ENCODE measurements around the gene FOXN3. TPM values are rescaled to one million over a fixed set of nuclear protein-coding genes. Genes with fewer than 3 reads are reported as not detected.

The FOXN3 gene
- polyA plus RNA-seq, 1 experiment, result 46.5 TPM

DNA sequence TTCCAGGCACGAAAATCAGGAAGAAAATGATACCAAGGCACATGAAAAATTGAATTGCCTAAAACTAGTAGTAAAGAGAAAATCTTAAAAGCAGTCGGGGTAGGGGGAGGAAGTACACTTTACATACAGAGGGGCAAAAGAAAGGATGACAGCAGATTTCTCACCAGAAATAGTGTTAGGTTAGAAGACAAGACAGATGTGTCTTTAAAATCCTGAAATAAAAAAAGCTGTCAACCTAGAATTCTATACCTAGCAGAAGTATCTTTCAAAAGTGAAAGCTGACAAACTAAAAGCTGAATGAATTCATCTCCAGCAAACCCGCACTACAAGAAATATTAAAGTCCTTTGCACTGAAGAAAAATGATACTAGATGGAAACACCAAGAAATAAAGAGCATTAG lies 280.4 kb downstream of the FOXN3 start:
- DNase-seq (ENCODE audit: low read depth, low spot score), result no peak
- CTCF ChIA-PET, result interaction anchor here (1.2 kb wide), 1 partner anchor 96 kb away, joined by 3 read pairs; no protein-coding TSS in a partner anchor

DNA sequence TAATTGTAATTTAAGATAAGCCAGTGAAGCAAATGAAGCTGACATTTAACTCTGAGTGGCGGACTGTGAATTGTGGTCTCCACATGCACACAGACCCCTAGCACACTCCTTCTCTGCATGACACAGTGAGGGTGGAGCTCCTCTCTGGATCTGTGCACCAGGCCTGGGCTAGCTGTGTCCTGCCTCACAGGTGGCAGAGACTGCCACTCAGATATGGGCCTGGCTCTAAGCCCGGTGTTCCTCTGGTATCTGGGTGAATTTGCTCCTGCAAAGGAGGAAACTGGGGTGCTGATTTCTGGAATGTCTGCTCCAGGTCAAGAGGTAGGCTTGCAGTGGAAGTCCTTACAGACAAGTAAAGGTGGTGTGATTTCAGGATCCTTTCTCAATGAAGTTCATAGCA lies 282.4 kb downstream of the FOXN3 start:
- Histone ChIP-seq H3K27ac (ENCODE audit: low read depth, low read length) (no peak overlapping the region), H3K9me3 (ENCODE audit: control insufficient read depth, insufficient read depth, low read length) (peaks cover 2% of the 10 kb centered on the region; the same call in 1 of the 2 replicates), H3K4me3 (ENCODE audit: low read depth, low read length) (no peak overlapping the region), H3K27me3 (ENCODE audit: control insufficient read depth, insufficient read depth, low read length) (no peaks in the 10 kb centered on the region)
- TF ChIP-seq, protein P1, sequence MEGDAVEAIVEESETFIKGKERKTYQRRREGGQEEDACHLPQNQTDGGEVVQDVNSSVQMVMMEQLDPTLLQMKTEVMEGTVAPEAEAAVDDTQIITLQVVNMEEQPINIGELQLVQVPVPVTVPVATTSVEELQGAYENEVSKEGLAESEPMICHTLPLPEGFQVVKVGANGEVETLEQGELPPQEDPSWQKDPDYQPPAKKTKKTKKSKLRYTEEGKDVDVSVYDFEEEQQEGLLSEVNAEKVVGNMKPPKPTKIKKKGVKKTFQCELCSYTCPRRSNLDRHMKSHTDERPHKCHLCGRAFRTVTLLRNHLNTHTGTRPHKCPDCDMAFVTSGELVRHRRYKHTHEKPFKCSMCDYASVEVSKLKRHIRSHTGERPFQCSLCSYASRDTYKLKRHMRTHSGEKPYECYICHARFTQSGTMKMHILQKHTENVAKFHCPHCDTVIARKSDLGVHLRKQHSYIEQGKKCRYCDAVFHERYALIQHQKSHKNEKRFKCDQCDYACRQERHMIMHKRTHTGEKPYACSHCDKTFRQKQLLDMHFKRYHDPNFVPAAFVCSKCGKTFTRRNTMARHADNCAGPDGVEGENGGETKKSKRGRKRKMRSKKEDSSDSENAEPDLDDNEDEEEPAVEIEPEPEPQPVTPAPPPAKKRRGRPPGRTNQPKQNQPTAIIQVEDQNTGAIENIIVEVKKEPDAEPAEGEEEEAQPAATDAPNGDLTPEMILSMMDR (IDR thresholded peaks at IDR 0.05; ENCODE audit: low read depth, low read length), result no peak
- ChIA-PET CTCF (no interaction called here), POLR2A (no interaction called here)
- no peak for DNase-seq (ENCODE audit: low read depth, low spot score)

More for the DNA sequence above, 280.4 kb downstream of the FOXN3 start:
- Histone ChIP-seq H3K27ac (ENCODE audit: low read depth, low read length) (no peak overlapping the region), H3K9me3 (ENCODE audit: control insufficient read depth, insufficient read depth, low read length) (peaks cover 2% of the 10 kb centered on the region; the same call in 1 of the 2 replicates), H3K27me3 (ENCODE audit: control insufficient read depth, insufficient read depth, low read length) (no peaks in the 10 kb centered on the region), H3K4me3 (ENCODE audit: low read depth, low read length) (no peak overlapping the region)
- POLR2A ChIA-PET, result no interaction called here
- TF ChIP-seq, protein P1 (IDR thresholded peaks at IDR 0.05; ENCODE audit: low read depth, low read length), result no peak

GRCh38 chr14:89131004-89131750 lies 285.9 kb downstream of the FOXN3 start:
- DNase-seq (ENCODE audit: low read depth, low spot score), result no peak
- TF ChIP-seq, protein P1 (IDR thresholded peaks at IDR 0.05; ENCODE audit: low read depth, low read length), result no peak
- Histone ChIP-seq H3K9me3 (ENCODE audit: control insufficient read depth, insufficient read depth, low read length) (no peaks in the 10 kb centered on the region), H3K27ac (ENCODE audit: low read depth, low read length) (no peak overlapping the region), H3K27me3 (ENCODE audit: control insufficient read depth, insufficient read depth, low read length) (no peaks in the 10 kb centered on the region), H3K4me3 (ENCODE audit: low read depth, low read length) (no peak overlapping the region)
- POLR2A ChIA-PET, result no interaction called here
- CTCF ChIA-PET, result interaction anchor here (0.6 kb wide), 1 partner anchor 209 kb away, joined by 3 read pairs; no protein-coding TSS in a partner anchor

GRCh38 chr14:89129570-89129969 lies 287.5 kb downstream of the FOXN3 start:
- ChIA-PET POLR2A (no interaction called here), CTCF (no interaction called here)
- no peaks in the 10 kb centered on the region for H3K27me3 ChIP-seq (ENCODE audit: control insufficient read depth, insufficient read depth, low read length)

More at GRCh38 chr14:89129570-89129969, 287.5 kb downstream of the FOXN3 start:
- Histone ChIP-seq H3K9me3 (ENCODE audit: control insufficient read depth, insufficient read depth, low read length) (no peaks in the 10 kb centered on the region), H3K27ac (ENCODE audit: low read depth, low read length) (no peak overlapping the region), H3K4me3 (ENCODE audit: low read depth, low read length) (no peak overlapping the region)
- TF ChIP-seq, protein P1 (IDR thresholded peaks at IDR 0.05; ENCODE audit: low read depth, low read length), result no peak
- DNase-seq (ENCODE audit: low read depth, low spot score), result no peak
